Hematopoietic multipotent progenitor cell treated with erythropoietin and hydrocortisone succinate and interleukin-3 and kit ligand, for 15 days (in vitro differentiated cells): ENCODE measurements around the gene PARD3B.

ENCODE experiments used
- DNase-seq: peaks from one replicate; pipeline ENCODE4 v3.0.0-alpha.2; 2015; ENCODE audit warnings: low spot score

Gene PARD3B

DNA sequence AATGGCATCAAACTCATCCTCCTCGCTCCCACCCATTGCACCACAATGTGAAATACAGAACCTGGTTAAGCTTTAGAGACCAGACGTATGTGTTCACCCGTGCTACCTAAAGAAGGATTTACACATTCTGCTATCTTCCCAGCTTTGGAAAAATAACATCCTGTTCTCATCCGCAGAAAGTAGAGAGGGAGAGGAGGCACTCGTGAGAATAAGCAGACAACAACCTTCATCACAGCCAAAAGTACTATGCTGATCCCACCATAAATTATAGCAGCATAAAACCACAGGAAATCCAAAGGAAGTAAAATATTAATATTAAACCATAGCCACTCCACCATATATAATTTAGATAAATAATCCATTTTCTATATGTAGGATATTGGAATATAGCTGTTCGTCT lies 1025.4 kb downstream of the PARD3B start:
- no peak for DNase-seq

DNA sequence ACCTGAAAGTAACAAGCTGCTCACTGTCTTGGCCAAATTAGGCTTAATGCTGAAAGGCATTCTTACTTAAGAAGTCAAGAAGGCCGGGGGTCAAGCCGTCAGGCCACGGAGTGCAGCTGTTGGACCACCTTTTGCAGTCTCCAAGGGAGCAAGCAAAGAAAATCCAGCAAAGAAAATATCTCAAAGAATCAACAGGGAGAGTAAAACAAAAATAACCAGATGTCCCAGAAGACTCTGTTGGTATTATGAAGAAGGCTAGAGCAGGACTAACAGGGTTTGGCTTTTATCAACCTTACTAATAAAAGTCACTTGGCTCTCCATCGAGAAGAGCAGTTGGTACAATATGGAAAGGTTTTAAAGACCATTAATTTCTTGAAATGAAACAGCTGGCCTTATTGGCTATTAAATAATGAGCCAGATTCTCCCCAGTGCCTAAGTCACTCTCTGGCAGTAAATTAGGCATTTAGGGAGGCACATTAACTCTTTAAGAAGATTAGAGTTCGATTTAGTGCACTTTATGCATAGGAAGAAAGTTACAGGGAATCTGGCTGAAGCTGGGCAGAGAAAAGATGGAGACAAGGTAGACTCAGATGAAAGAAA lies 1026.2 kb downstream of the PARD3B start:
- DNase-seq = no peak

- no peak for DNase-seq
Measured at GRCh38 chr2:205574001-205574400, 1028.7 kb downstream of the PARD3B start.

- no peak for DNase-seq
Measured at GRCh38 chr2:205579335-205579734, 1034.1 kb downstream of the PARD3B start.

DNA sequence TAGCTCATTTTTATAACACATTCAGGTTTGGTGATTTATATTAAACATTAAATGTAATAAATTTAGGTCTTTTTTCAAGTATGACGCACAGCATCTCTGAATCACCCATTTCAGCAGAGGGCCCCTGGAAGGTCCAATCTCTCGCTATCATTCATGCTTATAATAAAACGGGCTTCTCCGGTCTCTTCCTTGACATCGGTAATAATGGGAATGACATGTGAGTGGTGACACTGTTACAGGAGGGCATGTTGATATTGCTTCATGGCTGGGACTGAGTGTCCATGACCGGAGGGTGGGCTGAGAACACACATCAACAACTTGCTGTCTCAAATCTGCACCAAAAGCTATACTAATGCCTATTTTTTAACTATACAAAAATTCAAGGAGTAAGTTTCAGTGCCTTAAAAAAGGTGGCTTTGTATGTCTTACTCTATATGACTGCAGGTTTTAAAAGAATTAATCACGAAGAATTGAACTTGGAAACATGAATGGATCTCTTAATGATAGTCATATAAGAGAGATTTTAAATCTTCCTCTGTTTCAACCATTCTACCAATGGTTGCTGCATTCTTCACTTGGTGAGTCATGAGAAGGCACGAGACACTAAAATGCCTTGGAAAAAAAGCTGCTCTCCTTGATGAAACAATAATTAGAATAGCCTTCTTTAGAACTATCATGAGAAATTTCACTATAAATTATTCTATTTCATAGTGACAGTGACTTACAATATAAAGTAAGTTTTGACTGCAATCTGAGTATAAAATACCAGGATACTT lies 1035.1 kb downstream of the PARD3B start:
- DNase-seq = no peak

DNA sequence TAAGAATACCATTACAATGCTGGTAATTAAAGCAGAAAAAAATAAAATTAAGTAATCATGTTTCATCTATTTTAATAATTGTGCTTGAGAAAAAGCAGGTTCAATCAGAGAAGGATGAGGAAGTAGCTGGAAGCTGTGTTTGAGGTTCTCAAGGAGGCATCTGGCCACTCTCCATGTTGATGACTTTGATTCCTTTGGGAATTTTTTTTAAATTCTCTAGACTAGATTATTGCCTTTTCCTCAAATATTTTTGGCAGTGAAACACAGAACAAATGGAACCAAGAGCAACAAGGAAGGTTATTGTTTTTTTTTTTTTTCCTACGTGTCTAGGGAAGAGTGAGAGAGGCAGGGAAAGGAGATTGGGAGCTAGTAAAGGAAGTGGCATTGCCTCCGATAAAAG lies 1037.1 kb downstream of the PARD3B start:
- DNase-seq = no peak

DNA sequence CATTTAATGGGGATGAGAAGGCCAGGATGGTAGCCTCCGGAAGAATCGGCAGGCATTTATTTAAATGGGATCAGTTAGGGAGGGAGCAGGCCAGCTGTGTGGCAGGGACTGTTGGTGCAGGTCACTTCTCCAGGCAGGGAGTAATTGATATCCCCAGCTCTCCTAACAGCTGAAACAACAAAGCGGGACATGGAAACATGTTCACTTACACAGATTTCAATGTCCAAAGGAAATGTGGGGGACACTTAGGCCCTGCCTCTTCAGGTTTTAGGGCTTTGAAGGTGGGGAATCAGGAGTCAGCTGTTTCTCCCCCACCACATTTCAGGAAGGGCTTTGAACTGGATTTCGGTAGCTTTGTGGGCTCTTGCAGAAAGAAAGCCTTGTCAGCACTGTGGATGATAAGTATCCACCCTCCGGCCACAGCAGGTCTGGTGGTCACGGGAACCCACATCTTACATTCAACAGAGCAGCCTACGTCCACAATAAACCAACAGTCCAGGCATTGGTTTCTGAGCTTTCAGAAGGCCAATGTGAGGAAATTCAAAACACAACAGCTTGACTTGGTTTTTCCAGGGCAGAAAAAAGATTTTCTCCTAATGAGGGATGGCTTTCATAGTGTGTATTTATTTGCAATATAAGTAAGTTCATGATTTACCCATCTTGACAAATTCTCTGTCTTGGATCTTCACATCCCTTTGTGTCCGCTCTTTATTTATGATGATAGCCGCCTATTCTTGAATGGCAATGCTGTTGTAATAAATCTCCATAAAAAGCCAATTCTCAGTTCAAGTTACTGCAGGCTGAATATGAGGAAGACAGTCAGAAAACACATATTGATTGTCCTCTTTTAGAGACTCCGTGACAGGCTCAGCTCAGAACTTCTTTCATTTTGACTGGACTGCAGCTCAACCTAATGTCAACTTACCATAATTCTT lies 1040.4 kb downstream of the PARD3B start:
- DNase-seq = no peak

DNA sequence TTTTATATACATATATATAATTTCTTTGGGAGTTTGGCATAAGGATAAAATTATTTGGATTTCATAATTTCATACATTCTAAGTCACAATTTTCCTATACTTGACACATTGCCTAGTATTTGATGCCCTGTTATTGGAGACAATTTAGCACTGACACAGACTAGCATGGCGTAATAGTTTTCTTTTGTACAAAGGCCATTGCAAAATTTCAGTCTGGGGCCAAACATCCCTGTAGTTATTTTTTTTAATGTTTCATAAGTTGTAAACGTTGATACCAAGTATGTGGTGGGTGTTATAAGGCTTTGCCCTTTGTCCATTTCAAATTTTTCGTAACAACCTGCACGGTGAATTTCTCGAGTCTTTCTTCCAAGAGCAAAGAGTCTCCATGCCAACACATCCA lies 1041.4 kb downstream of the PARD3B start:
- no peak for DNase-seq

GRCh38 chr2:205589479-205589878 lies 1044.2 kb downstream of the PARD3B start:
- DNase-seq = no peak

- no peak for DNase-seq
Measured at GRCh38 chr2:205590759-205591158, 1045.5 kb downstream of the PARD3B start.

DNA sequence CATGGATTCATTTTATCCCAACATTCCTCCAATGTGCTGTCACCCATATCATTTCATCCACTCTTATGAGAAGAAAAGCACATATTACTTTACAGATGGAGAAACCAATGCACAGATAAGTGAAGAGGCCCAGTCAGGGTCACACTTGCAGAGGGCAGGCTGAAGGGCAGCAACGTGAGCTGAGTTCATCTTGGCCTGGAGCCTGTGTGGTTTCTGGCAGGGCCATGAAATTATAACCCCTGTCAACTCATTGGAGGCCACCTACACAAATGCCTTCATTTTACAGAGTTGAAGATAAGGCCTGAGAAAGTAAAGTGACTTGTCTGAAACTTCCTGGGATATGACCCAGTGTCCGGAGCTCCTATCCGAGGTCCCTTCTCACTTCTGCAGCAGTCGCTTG lies 1048.6 kb downstream of the PARD3B start:
- no peak for DNase-seq

- DNase-seq = no peak
Measured at GRCh38 chr2:205596581-205596980, 1051.3 kb downstream of the PARD3B start.

DNA sequence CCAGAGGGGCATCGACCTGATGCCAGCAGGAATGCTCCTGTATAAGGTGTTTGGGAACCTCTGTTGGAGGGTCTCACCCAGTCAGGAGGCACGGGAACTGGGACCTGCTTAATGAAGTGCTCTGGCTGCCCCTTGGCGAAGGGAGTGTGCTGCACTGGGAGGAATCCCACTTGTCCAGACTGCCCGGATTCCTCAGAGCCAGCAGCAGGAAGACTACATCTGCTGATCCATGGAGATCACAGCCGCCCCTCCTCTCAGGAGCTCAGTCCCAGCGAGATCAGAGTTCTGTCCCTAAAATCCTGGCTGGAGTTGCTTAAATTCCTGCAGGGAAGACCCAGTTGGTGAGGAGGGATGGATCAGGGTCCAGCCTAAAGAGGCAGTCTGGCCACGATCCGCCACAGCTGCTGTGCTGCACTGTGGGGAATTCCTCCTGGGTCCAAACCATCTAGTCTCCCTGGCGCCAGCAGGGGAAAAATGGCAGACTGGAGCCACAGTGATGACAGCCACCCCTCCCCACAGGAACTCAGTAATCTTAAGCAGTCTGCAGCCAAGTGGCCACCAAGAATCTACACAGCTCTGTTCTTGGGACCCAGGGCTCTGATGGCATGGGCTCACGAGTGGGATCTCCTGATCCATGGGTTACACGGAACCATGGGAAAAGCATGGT lies 1060.5 kb downstream of the PARD3B start:
- no peak for DNase-seq

- no peak for DNase-seq
Measured at GRCh38 chr2:205607146-205607545, 1061.9 kb downstream of the PARD3B start.

GRCh38 chr2:205609113-205609512 lies 1063.8 kb downstream of the PARD3B start:
- DNase-seq = no peak

DNA sequence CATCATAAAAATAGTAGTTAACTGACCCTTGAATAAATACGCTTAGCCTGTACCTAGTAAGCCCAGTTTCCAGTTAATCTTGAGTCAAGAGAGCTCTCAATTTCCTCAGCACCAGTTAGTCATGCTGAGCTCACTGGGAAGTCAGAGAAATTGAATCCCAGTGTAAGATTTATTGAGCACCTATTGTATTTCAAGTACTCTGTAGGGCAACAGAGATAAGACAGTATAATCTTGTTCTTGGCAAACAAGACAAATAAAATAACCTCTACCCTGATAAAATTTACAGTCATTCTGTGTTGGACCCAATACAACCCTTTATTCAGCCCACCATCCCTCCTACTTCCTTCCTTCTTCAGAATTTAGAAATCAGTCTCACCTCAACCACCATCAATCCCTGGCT lies 1065.2 kb downstream of the PARD3B start:
- no peak for DNase-seq

DNA sequence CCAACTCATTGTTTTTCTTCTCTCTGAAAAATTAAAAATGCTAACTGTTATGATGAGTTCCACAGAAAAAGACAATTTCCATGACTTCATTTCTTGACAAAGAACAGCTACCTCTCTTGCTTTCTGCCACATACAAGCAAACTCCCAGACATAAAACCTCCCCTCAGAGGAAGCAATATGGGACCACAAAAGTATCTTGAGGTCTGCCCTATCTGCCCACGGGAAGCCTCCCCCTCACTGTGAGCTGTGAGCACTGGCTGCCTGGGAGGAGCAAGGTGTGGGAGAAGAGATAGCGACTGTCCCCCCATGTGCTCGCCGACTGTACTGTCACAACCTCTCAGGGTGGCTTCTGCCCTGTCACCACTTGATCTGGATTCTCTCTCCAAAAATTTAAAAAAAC lies 1067.4 kb downstream of the PARD3B start:
- no peak for DNase-seq

DNA sequence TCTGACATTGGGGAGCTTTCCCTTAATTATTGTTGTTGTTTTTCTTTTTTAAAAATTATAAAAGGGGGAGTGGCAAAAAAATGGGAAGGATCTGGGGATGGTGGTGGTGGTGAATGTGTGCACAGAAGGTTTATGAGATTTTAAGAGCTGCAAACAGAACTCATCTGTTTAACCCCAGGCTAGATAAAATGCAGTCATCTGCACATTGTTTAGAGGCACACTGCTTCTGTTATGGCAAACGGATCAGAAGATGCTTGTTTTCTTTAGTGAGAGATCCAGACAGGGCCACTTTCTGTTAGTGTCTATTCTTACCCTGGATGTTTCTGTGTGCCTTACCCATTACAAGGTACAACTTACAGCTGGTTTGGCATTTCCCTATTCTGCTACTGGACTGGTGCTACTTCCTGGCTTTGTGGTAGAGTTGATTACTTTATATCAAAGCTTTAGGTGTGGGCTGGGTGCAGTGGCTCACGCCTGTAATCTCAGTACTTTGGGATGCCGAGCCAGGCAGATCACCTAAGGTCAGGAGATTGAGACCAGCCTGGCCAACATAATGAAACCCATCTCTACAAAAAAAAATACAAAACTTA lies 1068.8 kb downstream of the PARD3B start:
- DNase-seq = no peak

DNA sequence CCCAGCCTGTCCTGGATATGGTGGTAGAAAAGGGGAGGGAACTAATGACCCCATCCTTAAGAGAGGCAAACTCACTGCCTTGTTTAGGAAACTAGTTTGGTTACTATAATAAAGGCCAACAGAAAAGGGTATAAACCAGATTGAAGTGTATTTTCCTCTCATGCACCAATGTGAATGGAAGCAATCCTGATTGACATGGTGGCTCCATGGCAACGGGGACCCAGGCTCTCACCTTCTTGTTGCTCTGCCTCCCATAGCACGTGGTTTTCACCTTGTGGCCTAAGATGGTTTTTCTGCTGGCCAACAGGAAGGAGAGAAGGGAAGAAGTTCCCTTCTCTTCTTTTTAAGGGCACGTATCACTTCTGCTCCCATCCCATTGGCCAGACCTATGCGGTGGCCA lies 1069.7 kb downstream of the PARD3B start:
- no peak for DNase-seq

DNA sequence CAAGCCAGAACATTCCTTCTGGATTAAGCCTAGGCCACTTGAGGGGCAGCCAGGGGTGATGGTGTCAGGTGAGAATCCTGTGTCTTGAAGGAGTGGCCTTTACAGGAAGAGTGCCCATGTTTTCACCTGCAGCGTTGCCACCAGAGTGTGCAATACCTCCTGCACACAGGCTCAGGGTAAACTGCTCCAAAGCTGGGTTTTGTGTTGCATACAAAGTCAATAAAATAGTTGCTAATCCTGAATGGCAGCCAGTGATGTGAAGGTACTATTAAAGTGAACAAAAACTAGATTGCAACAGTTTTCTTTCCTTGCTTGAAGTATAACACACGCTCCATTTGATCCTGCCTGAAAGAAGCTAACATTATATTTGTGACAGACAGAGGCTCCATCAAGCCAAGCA lies 1072.6 kb downstream of the PARD3B start:
- DNase-seq = no peak

DNA sequence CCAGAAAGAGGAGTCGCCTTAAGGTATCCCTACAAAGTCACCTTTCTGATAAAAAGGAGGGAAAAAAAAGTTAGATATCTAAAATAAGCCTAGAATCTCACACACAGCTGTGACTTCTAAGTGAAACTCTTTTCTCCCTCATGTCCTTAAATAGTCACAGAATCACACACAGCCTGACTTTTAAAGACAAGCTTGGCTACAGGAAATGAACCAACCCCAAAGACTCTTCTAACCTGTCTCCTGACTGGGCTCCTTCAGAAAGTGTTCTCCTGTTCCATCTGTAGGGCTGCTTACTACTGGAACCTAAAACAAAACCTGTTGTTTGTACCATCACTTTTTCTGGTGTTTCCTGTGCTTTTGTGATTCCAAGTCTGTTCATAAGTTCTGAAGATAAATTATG lies 1074.3 kb downstream of the PARD3B start:
- no peak for DNase-seq

DNA sequence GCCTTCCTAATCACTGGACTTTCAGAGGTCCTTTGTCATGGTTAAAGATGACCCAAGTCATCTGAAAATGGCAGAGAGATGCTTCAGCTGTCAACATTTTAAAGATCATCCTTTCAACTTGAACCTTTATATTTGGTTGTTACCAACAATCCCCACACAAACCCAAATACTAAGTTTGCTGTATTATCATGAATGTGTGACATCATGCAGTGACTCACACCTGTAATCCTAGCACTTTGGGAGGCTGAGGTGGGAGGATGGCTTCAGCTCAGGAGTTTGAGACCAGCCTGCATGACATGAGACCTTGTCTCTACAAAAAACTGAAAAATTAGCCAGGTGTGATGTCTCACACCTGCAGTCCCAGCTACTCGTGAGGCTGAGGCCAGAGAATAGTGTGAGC lies 1081.8 kb downstream of the PARD3B start:
- no peak for DNase-seq
